Lung (tissue), 12 donors: ENCODE results near the gene FAM124B. TPM values are rescaled to one million over a fixed set of nuclear protein-coding genes. Genes with fewer than 3 reads are reported as not detected.
"Not testable (repeated sequence)": the region's sequence is repeated elsewhere in the genome, so short reads cannot be mapped to it uniquely, and the experiment has no call there.

Experiments
- ATAC-seq: fragments of 200-7000 bp; cut with Tn5 transposase; one replicate; pipeline ENCODE4 v1.9.1; 2020; ENCODE audit warnings: moderate number of reproducible peaks; ENCODE audit not compliant: insufficient read depth, low FRiP score
- DNase-seq, 3 donors: peaks; one replicate each; pipeline ENCODE4 v3.0.0-alpha.2; 2013 to 2017
- H3K27ac ChIP-seq, 2 donors: one replicate each; pipeline ENCODE4 v1.5.1; 2013; ENCODE audit warnings: mild to moderate bottlenecking in 2 of 2, moderate library complexity in 2 of 2, control low read depth in 1 of 2, inconsistent platforms in 1 of 2, low read depth in 1 of 2, low read length in 1 of 2
- H3K27me3 ChIP-seq, 3 donors: one replicate each; pipeline ENCODE4 v1.5.1; 2013; ENCODE audit warnings: low read length in 2 of 3; ENCODE audit not compliant: control insufficient read depth in 3 of 3, insufficient read depth in 3 of 3
- H3K36me3 ChIP-seq, 4 donors: one replicate each; pipeline ENCODE4 v1.5.1; 2013; ENCODE audit warnings: low read length in 4 of 4, mild to moderate bottlenecking in 1 of 4, moderate library complexity in 1 of 4; ENCODE audit not compliant: control insufficient read depth in 4 of 4, insufficient read depth in 4 of 4
- H3K4me1 ChIP-seq, 5 donors: one replicate each; pipeline ENCODE4 v1.5.1; 2013; ENCODE audit warnings: low read length in 5 of 5, mild to moderate bottlenecking in 2 of 5, moderate library complexity in 1 of 5; ENCODE audit not compliant: control insufficient read depth in 5 of 5, insufficient read depth in 5 of 5
- H3K4me3 ChIP-seq: one replicate; pipeline ENCODE4 v1.5.1; 2013; ENCODE audit warnings: mild to moderate bottlenecking, control low read depth, moderate library complexity
- H3K9ac ChIP-seq, 2 donors: one replicate each; pipeline ENCODE4 v1.5.1; 2013; ENCODE audit warnings: low read length in 2 of 2, control low read depth in 1 of 2; ENCODE audit not compliant: insufficient read depth in 1 of 2
- H3K9me3 ChIP-seq, 4 donors: one replicate each; pipeline ENCODE4 v1.5.1; 2013; ENCODE audit warnings: low read length in 3 of 4, mild to moderate bottlenecking in 1 of 4, moderate library complexity in 1 of 4; ENCODE audit not compliant: control insufficient read depth in 4 of 4, insufficient read depth in 3 of 4
- WGBS, 2 donors: extraction: QIAGEN DNeasy Blood & Tissue Kit; methylation state at CpG; one replicate each; pipeline ENCODE4 v1.1.7; 2013; 5-methylcytosine and 5-hydroxymethylcytosine counted together
- polyA plus RNA-seq, 2 donors: library from polyadenylated mRNA; stranded (reverse); fragments of 200-250 nt; gene quantifications; one replicate each; pipeline ENCODE4 v1.2.1, GENCODE V29; 2013
- total RNA-seq, 2 donors: library from RNA; depleted of rRNA in 1 of 2; stranded (reverse); fragments of >200 nt in 1 of 2; gene quantifications; one replicate each; pipeline ENCODE4 v1.2.1, GENCODE V29; 2014 to 2021
- TF ChIP-seq, protein P1 (sequence below): IDR thresholded peaks from 2 replicates; pipeline ENCODE4 v1.5.1; 2012; ENCODE audit warnings: mild to moderate bottlenecking; ENCODE audit errors: control extremely low read depth, extremely low read depth
- donor health status: control.
- donor health status: control.
- donor health status: Bipolar disorder and iron deficiency.
- donor health status: healthy.
- donor health status: DM: yes; HTN: yes; CAD: no.

The FAM124B gene
- total and polyA plus RNA-seq, 4 donors: 0.71 to 21.4 (median 1.7) TPM

DNA sequence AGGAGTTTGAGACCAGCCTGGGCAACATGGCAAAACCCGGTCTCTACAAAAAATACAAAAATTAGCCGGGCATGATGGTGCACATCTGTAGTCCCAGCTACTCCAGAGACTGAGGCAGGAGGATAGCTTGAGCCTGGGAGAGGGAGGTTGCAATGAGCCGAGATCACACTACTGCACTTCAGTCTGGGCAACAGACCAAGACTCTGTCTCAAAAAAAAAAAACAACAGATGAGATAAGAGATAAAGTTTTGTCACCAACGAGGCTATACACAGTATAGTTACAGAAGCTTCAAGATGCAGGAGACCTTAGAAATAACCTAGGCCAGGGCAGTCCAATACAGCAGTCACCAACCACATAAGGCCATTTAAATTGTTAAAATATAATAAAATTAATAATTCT, 9.4 kb downstream of the FAM124B start:
- Histone ChIP-seq H3K9me3 (peaks cover 0 to 3% (median 0%) of the 10 kb centered on the region in 4 donors), H3K27me3 (no peaks in the 10 kb centered on the region), H3K4me3 (no peak overlapping the region), H3K4me1 (peaks cover 0 to 7% (median 0%) of the 10 kb centered on the region in 5 donors), H3K9ac (no peak overlapping the region), H3K27ac (no peak overlapping the region), H3K36me3 (no peaks in the 10 kb centered on the region)
- TF ChIP-seq, protein P1, sequence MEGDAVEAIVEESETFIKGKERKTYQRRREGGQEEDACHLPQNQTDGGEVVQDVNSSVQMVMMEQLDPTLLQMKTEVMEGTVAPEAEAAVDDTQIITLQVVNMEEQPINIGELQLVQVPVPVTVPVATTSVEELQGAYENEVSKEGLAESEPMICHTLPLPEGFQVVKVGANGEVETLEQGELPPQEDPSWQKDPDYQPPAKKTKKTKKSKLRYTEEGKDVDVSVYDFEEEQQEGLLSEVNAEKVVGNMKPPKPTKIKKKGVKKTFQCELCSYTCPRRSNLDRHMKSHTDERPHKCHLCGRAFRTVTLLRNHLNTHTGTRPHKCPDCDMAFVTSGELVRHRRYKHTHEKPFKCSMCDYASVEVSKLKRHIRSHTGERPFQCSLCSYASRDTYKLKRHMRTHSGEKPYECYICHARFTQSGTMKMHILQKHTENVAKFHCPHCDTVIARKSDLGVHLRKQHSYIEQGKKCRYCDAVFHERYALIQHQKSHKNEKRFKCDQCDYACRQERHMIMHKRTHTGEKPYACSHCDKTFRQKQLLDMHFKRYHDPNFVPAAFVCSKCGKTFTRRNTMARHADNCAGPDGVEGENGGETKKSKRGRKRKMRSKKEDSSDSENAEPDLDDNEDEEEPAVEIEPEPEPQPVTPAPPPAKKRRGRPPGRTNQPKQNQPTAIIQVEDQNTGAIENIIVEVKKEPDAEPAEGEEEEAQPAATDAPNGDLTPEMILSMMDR: no peak
- WGBS, 2 donors: 57 to 60% methylated on average over 4 of the region's 4 CpGs
- ATAC-seq: no peak
- DNase-seq: no peak

GRCh38 chr2:224389317-224389716, 12.6 kb downstream of the FAM124B start:
- ATAC-seq (no peak), DNase-seq (no peak)
- WGBS, 2 donors: 80 to 92% methylated on average over 5 of the region's 5 CpGs
- Histone ChIP-seq H3K4me1 (peaks cover 0 to 5% (median 0%) of the 10 kb centered on the region in 5 donors), H3K9ac (no peak overlapping the region), H3K9me3 (peaks cover 0 to 3% (median 0%) of the 10 kb centered on the region in 4 donors), H3K27ac (no peak overlapping the region), H3K36me3 (no peaks in the 10 kb centered on the region), H3K4me3 (no peak overlapping the region), H3K27me3 (no peaks in the 10 kb centered on the region)
- TF ChIP-seq, protein P1: no peak

GRCh38 chr2:224386876-224387275, 15.0 kb downstream of the FAM124B start:
- TF ChIP-seq, protein P1: no peak
- peaks cover 0 to 5% (median 0%) of the 10 kb centered on the region in 5 donors for H3K4me1 ChIP-seq
- peaks cover 0 to 3% (median 0%) of the 10 kb centered on the region in 4 donors for H3K9me3 ChIP-seq
- H3K36me3 ChIP-seq: no peaks in the 10 kb centered on the region
- H3K4me3 ChIP-seq: no peak overlapping the region
- ATAC-seq: no peak
- H3K9ac ChIP-seq: no peak overlapping the region
- H3K27ac ChIP-seq: no peak overlapping the region
- no peaks in the 10 kb centered on the region for H3K27me3 ChIP-seq
- 80 to 90% methylated on average over 2 of the region's 2 CpGs for WGBS, 2 donors
- DNase-seq: no peak

- Histone ChIP-seq H3K4me3 (no peak overlapping the region), H3K9ac (no peak overlapping the region), H3K27me3 (no peaks in the 10 kb centered on the region), H3K9me3 (no peaks in the 10 kb centered on the region), H3K27ac (no peak overlapping the region), H3K36me3 (peaks cover 0 to 2% (median 0%) of the 10 kb centered on the region in 4 donors), H3K4me1 (peaks cover 0 to 4% (median 0%) of the 10 kb centered on the region in 5 donors)
- DNase-seq: no peak
- 93 to 95% methylated on average over 9 of the region's 9 CpGs for WGBS, 2 donors
- no peak for ATAC-seq
- TF ChIP-seq, protein P1: no peak
Observed at GRCh38 chr2:224382973-224383555, 18.8 kb downstream of the FAM124B start.

DNA sequence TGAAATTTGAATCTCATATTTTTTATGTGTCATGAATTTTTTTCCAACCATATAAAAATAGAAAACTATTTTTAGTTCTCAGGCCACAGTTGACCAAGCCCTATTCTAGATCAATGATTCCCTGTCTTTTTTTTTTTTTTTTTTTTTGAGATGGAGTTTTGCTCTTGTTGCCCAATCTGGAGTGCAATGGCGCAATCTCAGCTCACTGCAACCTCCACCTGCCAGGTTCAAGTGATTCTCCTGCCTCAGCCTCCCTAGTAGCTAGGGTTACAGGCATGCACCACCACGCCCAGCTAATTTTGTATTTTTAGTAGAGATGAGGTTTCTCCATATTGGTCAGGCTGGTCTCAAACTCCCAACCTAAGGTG, 19.6 kb downstream of the FAM124B start:
- H3K27ac ChIP-seq, H3K27me3 ChIP-seq, H3K4me1 ChIP-seq, H3K9ac ChIP-seq, H3K36me3 ChIP-seq, H3K4me3 ChIP-seq, H3K9me3 ChIP-seq, DNase-seq, ATAC-seq: not testable (repeated sequence)
- WGBS, 2 donors: 88 to 96% methylated on average over 2 of the region's 2 CpGs
